ENCODE measurements around the gene CFAP61.

Gene CFAP61

DNA sequence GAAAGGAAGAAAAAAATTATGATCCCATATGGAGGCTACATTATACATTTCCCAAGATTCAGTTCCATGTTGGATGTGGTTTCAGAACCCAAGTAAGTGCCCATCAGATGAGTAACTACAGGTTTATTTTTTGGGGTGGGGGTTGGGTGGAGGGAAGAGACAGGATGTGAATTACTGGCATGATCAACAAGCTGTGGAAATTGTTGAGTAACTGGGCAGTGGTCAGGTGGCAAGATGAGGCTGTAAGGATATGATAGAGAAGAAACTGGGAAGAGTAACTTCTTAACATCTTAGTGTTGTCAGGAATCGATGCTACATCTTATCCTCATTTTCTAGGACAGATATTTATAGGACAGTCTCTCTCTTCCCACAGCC, 153.5 kb downstream of the CFAP61 start:
- H3K4me3 ChIP-seq (ENCODE audit: low read length, poor library complexity, severe bottlenecking), result no peak overlapping the region
- H3K9ac ChIP-seq (ENCODE audit: low read depth, low read length, poor library complexity, severe bottlenecking), result no peak overlapping the region
- no peaks in the 10 kb centered on the region for H3K9me3 ChIP-seq (ENCODE audit: insufficient read depth, low read depth, low read length)
- H3K79me2 ChIP-seq (ENCODE audit: insufficient read depth, low read length), result no peaks in the 10 kb centered on the region
- no peaks in the 10 kb centered on the region for H3K27me3 ChIP-seq (ENCODE audit: insufficient read depth, low read length, poor library complexity, severe bottlenecking)
- no peaks in the 10 kb centered on the region for H3K4me1 ChIP-seq (ENCODE audit: insufficient read depth, low read length, poor library complexity, severe bottlenecking)
- no peaks in the 10 kb centered on the region for H3K36me3 ChIP-seq (ENCODE audit: insufficient read depth, low read length)
- TF ChIP-seq EZH2phosphoT487 (IDR thresholded peaks at IDR 0.05; ENCODE audit: borderline replicate concordance), result no peak
- H3K9me2 ChIP-seq (replicated peaks; ENCODE audit: low read depth, low read length), result no peaks in the 10 kb centered on the region
- no peak overlapping the region for H2AFZ ChIP-seq (ENCODE audit: low read length)
- H4K20me1 ChIP-seq (ENCODE audit: insufficient read depth, low read length, poor library complexity, severe bottlenecking), result no peaks in the 10 kb centered on the region
- no peak overlapping the region for H3K4me2 ChIP-seq (ENCODE audit: low read depth, low read length, poor library complexity, severe bottlenecking)
- no peaks in the 10 kb centered on the region for H3F3A ChIP-seq (ENCODE audit: low read depth)

DNA sequence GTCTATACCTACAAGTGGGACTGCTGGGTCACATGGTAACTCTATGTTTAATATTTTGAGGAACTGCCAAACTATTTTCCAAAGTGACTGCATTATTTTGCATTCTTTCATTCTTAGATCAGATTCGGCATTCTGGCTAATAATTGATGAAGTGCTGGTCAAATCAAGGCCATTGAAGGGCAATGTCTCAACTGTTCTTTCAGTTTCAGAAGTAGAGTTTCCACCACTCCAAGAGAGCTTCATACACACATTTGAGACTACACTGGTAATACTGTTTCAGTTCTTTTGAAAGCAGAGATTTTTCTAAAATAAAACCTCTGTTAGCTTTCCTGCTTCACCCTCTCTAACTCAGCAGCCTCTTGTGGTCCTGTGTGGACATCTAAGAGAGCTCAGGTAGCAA, 154.5 kb downstream of the CFAP61 start:
- Histone ChIP-seq H3K9me2 (replicated peaks; ENCODE audit: low read depth, low read length) (no peaks in the 10 kb centered on the region), H3K4me2 (ENCODE audit: low read depth, low read length, poor library complexity, severe bottlenecking) (no peak overlapping the region), H3K27me3 (ENCODE audit: insufficient read depth, low read length, poor library complexity, severe bottlenecking) (no peaks in the 10 kb centered on the region)

DNA sequence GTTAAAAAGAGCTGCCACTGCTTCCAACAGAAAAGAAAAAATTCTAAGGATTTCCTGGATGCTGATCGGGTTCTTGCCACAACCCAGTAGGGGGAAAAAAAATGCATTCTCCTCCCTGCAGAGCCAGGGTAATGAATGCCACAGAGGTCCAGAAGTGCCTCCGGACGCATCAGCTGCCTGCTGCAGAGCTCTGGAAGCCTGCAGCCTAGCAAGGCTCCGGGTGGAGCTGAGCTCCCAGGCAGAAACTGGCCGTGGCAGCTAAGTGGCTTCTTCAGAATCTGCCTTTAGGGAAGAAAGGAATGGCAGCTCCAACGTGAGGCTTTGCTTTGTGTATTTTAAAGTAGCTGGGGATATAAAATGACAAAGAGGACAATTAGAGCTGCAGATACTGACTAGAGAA, 155.0 kb downstream of the CFAP61 start:
- Histone ChIP-seq H3K36me3 (ENCODE audit: insufficient read depth, low read length) (no peaks in the 10 kb centered on the region), H3F3A (ENCODE audit: low read depth) (no peaks in the 10 kb centered on the region), H3K27me3 (ENCODE audit: insufficient read depth, low read length, poor library complexity, severe bottlenecking) (no peaks in the 10 kb centered on the region), H3K4me1 (ENCODE audit: insufficient read depth, low read length, poor library complexity, severe bottlenecking) (no peaks in the 10 kb centered on the region), H3K9me3 (ENCODE audit: insufficient read depth, low read depth, low read length) (no peaks in the 10 kb centered on the region), H2AFZ (ENCODE audit: low read length) (no peak overlapping the region), H3K9me2 (replicated peaks; ENCODE audit: low read depth, low read length) (no peaks in the 10 kb centered on the region), H3K4me3 (ENCODE audit: low read length, poor library complexity, severe bottlenecking) (no peak overlapping the region), H3K9ac (ENCODE audit: low read depth, low read length, poor library complexity, severe bottlenecking) (no peak overlapping the region), H3K79me2 (ENCODE audit: insufficient read depth, low read length) (no peaks in the 10 kb centered on the region), H3K4me2 (ENCODE audit: low read depth, low read length, poor library complexity, severe bottlenecking) (no peak overlapping the region), H4K20me1 (ENCODE audit: insufficient read depth, low read length, poor library complexity, severe bottlenecking) (no peaks in the 10 kb centered on the region)
- TF ChIP-seq, protein P1, sequence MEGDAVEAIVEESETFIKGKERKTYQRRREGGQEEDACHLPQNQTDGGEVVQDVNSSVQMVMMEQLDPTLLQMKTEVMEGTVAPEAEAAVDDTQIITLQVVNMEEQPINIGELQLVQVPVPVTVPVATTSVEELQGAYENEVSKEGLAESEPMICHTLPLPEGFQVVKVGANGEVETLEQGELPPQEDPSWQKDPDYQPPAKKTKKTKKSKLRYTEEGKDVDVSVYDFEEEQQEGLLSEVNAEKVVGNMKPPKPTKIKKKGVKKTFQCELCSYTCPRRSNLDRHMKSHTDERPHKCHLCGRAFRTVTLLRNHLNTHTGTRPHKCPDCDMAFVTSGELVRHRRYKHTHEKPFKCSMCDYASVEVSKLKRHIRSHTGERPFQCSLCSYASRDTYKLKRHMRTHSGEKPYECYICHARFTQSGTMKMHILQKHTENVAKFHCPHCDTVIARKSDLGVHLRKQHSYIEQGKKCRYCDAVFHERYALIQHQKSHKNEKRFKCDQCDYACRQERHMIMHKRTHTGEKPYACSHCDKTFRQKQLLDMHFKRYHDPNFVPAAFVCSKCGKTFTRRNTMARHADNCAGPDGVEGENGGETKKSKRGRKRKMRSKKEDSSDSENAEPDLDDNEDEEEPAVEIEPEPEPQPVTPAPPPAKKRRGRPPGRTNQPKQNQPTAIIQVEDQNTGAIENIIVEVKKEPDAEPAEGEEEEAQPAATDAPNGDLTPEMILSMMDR (conservative IDR thresholded peaks at IDR 0.05; ENCODE audit: low read length), result no peak
- TF ChIP-seq EZH2phosphoT487 (IDR thresholded peaks at IDR 0.05; ENCODE audit: borderline replicate concordance), result no peak

More for the DNA sequence above, 154.5 kb downstream of the CFAP61 start:
- Histone ChIP-seq H3K79me2 (ENCODE audit: insufficient read depth, low read length) (no peaks in the 10 kb centered on the region), H3K9me3 (ENCODE audit: insufficient read depth, low read depth, low read length) (no peaks in the 10 kb centered on the region), H3K4me1 (ENCODE audit: insufficient read depth, low read length, poor library complexity, severe bottlenecking) (no peaks in the 10 kb centered on the region), H3K9ac (ENCODE audit: low read depth, low read length, poor library complexity, severe bottlenecking) (no peak overlapping the region), H3K4me3 (ENCODE audit: low read length, poor library complexity, severe bottlenecking) (no peak overlapping the region), H3K36me3 (ENCODE audit: insufficient read depth, low read length) (no peaks in the 10 kb centered on the region), H4K20me1 (ENCODE audit: insufficient read depth, low read length, poor library complexity, severe bottlenecking) (no peaks in the 10 kb centered on the region), H2AFZ (ENCODE audit: low read length) (no peak overlapping the region), H3F3A (ENCODE audit: low read depth) (no peaks in the 10 kb centered on the region)
- TF ChIP-seq, protein P1 (conservative IDR thresholded peaks at IDR 0.05; ENCODE audit: low read length), result no peak
- no peak for TF ChIP-seq EZH2phosphoT487 (IDR thresholded peaks at IDR 0.05; ENCODE audit: borderline replicate concordance)

DNA sequence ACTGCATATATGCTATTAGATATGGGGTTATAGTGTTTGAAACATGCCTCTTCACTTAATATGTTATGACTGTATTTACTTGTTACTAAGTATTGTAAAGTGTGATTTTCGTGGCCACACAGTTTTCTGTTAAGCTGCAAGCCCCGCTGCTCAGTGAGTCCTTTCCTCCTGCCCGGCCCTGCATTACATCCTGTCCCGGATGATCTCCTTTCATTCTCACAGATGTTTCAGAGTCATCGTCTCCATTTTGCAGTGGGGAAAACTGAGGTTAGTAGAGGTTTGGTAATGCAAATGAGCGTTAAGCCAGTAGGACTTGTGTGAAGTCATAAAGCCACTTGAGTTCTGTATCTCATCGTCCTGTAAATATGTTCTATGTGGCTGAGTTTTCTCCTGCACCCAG, 155.5 kb downstream of the CFAP61 start:
- Histone ChIP-seq H3K9me2 (replicated peaks; ENCODE audit: low read depth, low read length) (no peaks in the 10 kb centered on the region), H3K4me3 (ENCODE audit: low read length, poor library complexity, severe bottlenecking) (no peak overlapping the region), H3K4me1 (ENCODE audit: insufficient read depth, low read length, poor library complexity, severe bottlenecking) (no peaks in the 10 kb centered on the region), H3K9ac (ENCODE audit: low read depth, low read length, poor library complexity, severe bottlenecking) (no peak overlapping the region), H3K9me3 (ENCODE audit: insufficient read depth, low read depth, low read length) (no peaks in the 10 kb centered on the region), H3K79me2 (ENCODE audit: insufficient read depth, low read length) (no peaks in the 10 kb centered on the region), H3K27me3 (ENCODE audit: insufficient read depth, low read length, poor library complexity, severe bottlenecking) (no peaks in the 10 kb centered on the region), H3K36me3 (ENCODE audit: insufficient read depth, low read length) (no peaks in the 10 kb centered on the region), H3K4me2 (ENCODE audit: low read depth, low read length, poor library complexity, severe bottlenecking) (no peak overlapping the region), H4K20me1 (ENCODE audit: insufficient read depth, low read length, poor library complexity, severe bottlenecking) (no peaks in the 10 kb centered on the region), H3F3A (ENCODE audit: low read depth) (no peaks in the 10 kb centered on the region), H2AFZ (ENCODE audit: low read length) (no peak overlapping the region)
- no peak for TF ChIP-seq EZH2phosphoT487 (IDR thresholded peaks at IDR 0.05; ENCODE audit: borderline replicate concordance)
- TF ChIP-seq, protein P1 (conservative IDR thresholded peaks at IDR 0.05; ENCODE audit: low read length), result no peak

Data from Loucy (cell line).